ENCODE data around the gene SNX1.
"Not testable (repeated sequence)": the region's sequence is repeated elsewhere in the genome, so short reads cannot be mapped to it uniquely, and the experiment has no call there.

The SNX1 gene

DNA sequence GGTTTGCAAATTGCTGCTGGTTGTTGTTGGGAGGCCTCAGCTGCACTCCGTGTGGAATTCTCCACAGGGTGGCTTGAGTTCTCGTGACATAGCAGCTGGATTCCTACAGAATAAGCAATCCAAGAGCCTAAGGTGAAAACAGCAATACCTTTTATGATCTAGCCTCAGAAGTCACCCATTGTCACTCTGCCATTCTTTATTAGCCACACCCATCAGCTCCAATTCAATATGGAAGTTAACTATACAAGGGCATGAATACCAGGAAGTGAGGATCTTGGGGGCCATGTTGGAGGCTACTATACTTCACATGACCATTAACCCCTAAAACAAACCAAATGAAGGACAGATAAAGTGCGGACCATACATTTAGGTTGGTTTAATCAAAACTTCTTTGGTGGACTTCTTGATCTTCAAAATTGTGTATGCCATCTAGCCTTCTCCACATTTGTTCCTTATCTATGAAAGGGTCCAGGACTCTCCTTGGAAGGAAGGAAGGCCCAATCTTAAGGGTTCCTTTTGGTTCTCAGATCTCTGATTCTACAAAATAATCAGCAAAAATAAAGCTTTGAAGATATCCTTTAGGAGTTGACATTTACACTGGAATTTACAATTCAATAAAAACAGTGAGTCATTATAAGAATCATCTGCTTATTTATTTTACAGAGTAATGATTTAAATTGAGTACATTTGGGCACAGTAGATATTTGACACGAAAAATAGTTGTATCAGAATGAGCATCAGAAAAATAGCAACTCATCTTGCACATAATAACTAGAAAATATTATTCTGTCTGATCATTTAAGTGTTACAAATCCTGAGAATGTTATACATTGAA is 23.6 kb upstream of the SNX1 start:
- in situ Hi-C loops (cut with MboI; ENCODE audit: low sequenced_read_pairs): no loop called here

GRCh38 chr15:64072812-64073211 is 23.0 kb upstream of the SNX1 start:
- in situ Hi-C loops (cut with MboI; ENCODE audit: low sequenced_read_pairs): no loop called here

GRCh38 chr15:64073496-64073895 is 22.3 kb upstream of the SNX1 start:
- in situ Hi-C loops (cut with MboI; ENCODE audit: low sequenced_read_pairs): not testable (repeated sequence)

GRCh38 chr15:64082757-64083156 is 13.0 kb upstream of the SNX1 start:
- in situ Hi-C loops (cut with MboI; ENCODE audit: low sequenced_read_pairs): no loop called here

DNA sequence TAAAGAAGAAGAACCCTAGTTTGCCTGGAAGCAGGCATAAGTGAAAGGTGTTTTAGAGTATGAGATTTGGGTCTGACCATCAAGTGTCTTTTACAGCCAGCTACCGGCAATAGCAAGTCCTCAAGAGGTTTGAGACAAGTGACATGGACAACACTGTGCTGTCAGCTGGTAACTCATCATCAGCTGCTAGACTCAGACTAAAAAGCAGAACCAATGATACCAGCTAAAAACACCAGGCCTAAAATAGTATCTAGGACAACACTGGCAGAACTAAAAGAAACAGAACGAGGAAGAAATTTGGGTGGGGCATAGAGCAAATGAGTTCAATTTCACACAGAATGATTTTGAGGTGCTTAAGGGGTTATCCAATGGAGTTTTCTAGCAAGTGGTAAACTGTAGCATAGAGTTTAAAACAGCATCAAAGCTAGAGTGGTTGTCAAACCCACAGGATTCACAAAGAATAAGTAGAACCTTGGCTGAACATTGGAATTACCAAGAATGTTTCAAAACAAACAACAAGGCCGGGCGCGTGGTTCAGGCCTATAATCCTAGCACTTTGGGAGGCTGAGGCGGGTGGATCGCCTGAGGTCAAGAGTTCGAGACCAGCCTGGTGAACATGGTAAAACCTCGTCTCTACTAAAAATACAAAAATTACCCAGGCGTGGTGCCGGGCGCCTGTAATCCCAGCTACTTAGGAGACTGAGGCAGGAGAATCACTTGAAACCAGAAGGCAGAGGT is 6.1 kb upstream of the SNX1 start:
- in situ Hi-C loops (cut with MboI; ENCODE audit: low sequenced_read_pairs): no loop called here

GRCh38 chr15:64090527-64090926 is 5.3 kb upstream of the SNX1 start:
- in situ Hi-C loops (cut with MboI; ENCODE audit: low sequenced_read_pairs): no loop called here

GRCh38 chr15:64092075-64092820 is 3.5 kb upstream of the SNX1 start:
- in situ Hi-C loops (cut with MboI; ENCODE audit: low sequenced_read_pairs): no loop called here

- in situ Hi-C loops (cut with MboI; ENCODE audit: low sequenced_read_pairs): no loop called here
Measured at GRCh38 chr15:64092864-64093626, 2.7 kb upstream of the SNX1 start.

GRCh38 chr15:64093627-64094417 is 2.0 kb upstream of the SNX1 start, which contains the start of gene CIAO2A:
Gene CIAO2A (minus strand): TSS chr15:64093838. CDS start chr15:64093768, 70 bp downstream.
- in situ Hi-C loops (cut with MboI; ENCODE audit: low sequenced_read_pairs): no loop called here

DNA sequence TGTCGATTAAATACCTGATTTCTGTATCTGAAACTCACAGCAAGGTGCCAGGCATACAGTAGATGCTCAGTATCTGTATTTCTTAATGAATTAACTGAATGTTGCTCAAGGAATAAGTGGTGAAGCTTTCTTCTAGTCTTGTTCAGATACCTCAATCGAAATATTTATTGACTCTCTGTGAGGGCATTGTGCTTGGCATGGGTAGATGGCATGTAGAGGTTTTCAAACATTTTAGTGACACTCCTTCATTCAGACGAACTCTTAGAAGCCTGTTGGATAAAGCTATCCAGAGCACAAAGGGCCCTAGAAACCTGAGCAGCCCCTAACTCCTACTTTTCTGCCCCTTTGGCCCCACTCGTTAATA is 369 bp upstream of the SNX1 start:
- in situ Hi-C loops (cut with MboI; ENCODE audit: low sequenced_read_pairs): no loop called here

DNA sequence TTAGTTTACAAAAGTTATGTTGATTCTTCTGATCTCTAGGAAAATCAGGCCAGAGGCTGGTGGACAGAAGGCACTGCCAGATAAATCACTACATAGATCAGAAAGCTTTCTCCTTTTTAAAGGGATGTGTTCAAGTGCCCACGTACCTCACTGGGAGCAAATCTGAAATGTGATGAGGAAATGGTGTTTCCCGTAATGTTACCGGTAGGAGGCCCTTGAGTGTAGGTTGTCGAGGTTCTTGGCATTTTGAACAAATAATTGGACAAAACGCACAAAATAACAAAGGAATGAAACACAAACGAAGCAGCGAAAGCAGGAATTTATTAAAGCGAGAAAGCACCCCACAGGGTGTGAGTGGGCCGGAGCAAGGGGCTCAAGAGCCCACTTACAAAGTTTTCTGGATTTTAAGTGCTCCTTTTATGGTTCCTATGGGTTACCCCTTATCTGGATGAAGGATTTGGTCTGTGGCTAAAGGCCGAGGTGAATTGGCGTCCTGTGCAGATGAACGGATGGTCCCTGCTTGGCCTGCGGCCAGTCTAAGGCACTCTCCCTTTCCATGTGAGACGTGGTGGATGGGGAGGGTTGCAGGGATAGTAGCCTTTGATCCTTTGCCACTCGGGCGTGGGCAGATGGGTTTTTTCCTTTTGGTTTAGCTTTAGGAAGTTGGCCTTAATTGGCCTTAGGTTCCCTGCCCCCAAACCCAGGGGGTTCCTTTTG is 1.0 kb downstream of the SNX1 start:
- in situ Hi-C loops (cut with MboI; ENCODE audit: low sequenced_read_pairs): no loop called here

- in situ Hi-C loops (cut with MboI; ENCODE audit: low sequenced_read_pairs): no loop called here
Measured at GRCh38 chr15:64099379-64099778, 3.6 kb downstream of the SNX1 start.

DNA sequence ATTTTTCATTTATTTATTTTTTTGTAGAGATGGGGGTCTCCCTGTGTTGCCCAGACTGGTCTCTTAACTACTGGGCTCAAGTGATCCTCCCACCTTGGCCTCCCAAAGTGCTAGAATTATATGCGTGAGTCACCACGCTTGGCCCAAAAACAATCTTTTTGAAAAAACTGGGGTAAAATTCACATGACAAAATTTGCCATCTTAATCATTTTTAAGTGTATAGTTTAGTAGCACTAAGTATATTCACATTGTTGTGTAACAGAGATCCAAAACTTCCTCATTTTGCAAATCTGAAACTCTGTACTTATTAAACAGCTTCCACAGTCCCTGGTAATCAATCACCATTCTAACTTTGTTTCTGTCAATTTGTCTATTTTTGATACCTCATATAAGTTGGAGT is 5.2 kb downstream of the SNX1 start:
- in situ Hi-C loops (cut with MboI; ENCODE audit: low sequenced_read_pairs): no loop called here

GRCh38 chr15:64102497-64102896 is 6.7 kb downstream of the SNX1 start:
- in situ Hi-C loops (cut with MboI; ENCODE audit: low sequenced_read_pairs): no loop called here

GRCh38 chr15:64105113-64105704 is 9.4 kb downstream of the SNX1 start:
- in situ Hi-C loops (cut with MboI; ENCODE audit: low sequenced_read_pairs): no loop called here

- in situ Hi-C loops (cut with MboI; ENCODE audit: low sequenced_read_pairs): no loop called here
Measured at GRCh38 chr15:64107337-64107736, 11.6 kb downstream of the SNX1 start.

DNA sequence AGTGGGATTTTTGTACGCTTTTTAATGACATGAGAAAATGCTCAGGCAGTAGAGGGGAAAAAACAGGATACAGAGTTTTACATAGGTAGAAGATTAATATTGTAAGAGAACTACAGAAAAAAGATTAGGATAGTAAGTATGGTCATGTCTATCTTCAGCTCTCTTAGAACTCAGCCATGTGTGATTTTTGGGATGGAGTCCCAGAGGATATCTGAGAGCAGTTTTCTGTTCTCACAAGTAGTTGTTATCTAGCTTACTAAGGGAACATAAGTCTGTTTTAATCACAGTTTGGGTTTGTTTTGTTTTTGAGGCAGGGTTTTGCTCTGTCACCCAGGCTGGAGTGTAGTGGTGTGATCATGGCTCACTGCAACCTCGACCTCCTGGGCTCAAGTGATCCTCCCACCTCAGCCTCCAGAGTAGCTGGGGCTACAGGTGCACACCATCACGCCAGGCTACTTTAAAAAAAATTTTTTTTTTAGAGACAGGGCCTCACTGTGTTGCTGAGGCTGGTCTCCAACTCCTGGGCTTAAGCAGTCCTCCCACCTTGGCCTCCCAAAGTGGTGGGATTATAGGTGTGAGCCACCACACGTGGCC is 14.4 kb downstream of the SNX1 start:
- in situ Hi-C loops (cut with MboI; ENCODE audit: low sequenced_read_pairs): not testable (repeated sequence)

DNA sequence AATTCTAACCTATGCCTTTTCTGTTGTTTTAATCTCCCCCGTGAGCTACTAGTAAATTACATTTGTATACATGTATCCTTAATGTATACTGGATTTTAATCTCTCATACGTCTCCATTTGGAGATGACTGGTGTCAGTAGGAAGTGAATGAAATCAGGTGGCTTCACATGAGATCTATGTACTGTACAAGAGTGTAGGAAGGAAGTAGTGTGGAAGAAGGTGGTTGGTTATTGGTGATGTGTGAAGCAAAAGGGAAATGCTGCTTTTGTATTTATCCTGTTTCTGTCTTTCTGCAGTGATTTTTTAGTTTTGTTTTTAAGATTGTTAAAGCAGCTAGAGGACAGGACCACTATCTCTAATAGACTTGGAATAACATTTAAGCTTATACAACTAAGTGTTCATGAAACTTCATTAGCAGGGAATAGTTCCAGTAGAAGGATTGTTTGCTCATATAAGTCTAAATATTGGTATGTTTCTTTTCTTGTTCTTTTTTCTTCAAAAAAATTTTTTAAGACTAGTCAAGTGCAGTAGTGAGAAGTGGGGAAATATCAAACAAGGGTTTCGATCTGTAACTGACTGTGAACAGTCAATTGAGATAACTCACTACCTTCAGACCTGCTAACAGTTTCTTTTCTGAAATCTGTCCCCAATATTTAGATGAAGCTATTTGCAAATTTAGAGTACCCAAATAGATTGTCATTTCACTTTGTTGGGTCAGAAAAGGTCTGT is 15.3 kb downstream of the SNX1 start:
- in situ Hi-C loops (cut with MboI; ENCODE audit: low sequenced_read_pairs): no loop called here

Measured in hTERT RPE-1 (cell line).